ENCODE results near the gene ZNF594. TPM values are rescaled to one million over a fixed set of nuclear protein-coding genes. Genes with fewer than 3 reads are reported as not detected.
A peak's percentile ranks its signal among the peaks of the same experiment; 100 is the strongest.
"Not testable (repeated sequence)": the region's sequence is repeated elsewhere in the genome, so short reads cannot be mapped to it uniquely, and the experiment has no call there.

ZNF594 gene
- total RNA-seq, 1 donor = 8.7 TPM

GRCh38 chr17:5134571-5134970 is 57.1 kb downstream of the ZNF594 start:
- not testable (repeated sequence) for H3K4me3 ChIP-seq (ENCODE audit: insufficient read depth, low read length); H3K27me3 ChIP-seq (ENCODE audit: insufficient read depth, low read length); H3K36me3 ChIP-seq (ENCODE audit: insufficient read depth, low read length); H3K27ac ChIP-seq (ENCODE audit: low read depth, low read length); H3K4me1 ChIP-seq (ENCODE audit: insufficient read depth, low read length); H3K4me2 ChIP-seq (ENCODE audit: insufficient read depth, low read length); H2AFZ ChIP-seq (ENCODE audit: low read length); H3K9me3 ChIP-seq (ENCODE audit: low read depth, low read length); H3K79me2 ChIP-seq (ENCODE audit: insufficient read depth, low read length); DNase-seq (ENCODE audit: insufficient read length, low spot score, missing footprints); H4K20me1 ChIP-seq (ENCODE audit: insufficient read depth, low read length)

- H2AFZ ChIP-seq (ENCODE audit: low read length); H3K36me3 ChIP-seq (ENCODE audit: insufficient read depth, low read length); H3K4me3 ChIP-seq (ENCODE audit: insufficient read depth, low read length); H3K9me3 ChIP-seq (ENCODE audit: low read depth, low read length); H3K79me2 ChIP-seq (ENCODE audit: insufficient read depth, low read length); H3K4me1 ChIP-seq (ENCODE audit: insufficient read depth, low read length); H3K27me3 ChIP-seq (ENCODE audit: insufficient read depth, low read length); H4K20me1 ChIP-seq (ENCODE audit: insufficient read depth, low read length); H3K27ac ChIP-seq (ENCODE audit: low read depth, low read length); H3K4me2 ChIP-seq (ENCODE audit: insufficient read depth, low read length): not testable (repeated sequence)
- peak; percentile 48 for DNase-seq (ENCODE audit: insufficient read length, low spot score, missing footprints)
These were observed 57.7 kb downstream of the ZNF594 start for GRCh38 chr17:5133961-5134360.

- no peaks in the 10 kb centered on the region for H3K4me1 ChIP-seq (ENCODE audit: insufficient read depth, low read length)
- H3K79me2 ChIP-seq (ENCODE audit: insufficient read depth, low read length) = no peaks in the 10 kb centered on the region
- H3K4me3 ChIP-seq (ENCODE audit: insufficient read depth, low read length) = no peak overlapping the region
- no peaks in the 10 kb centered on the region for H3K9me3 ChIP-seq (ENCODE audit: low read depth, low read length)
- no peaks in the 10 kb centered on the region for H4K20me1 ChIP-seq (ENCODE audit: insufficient read depth, low read length)
- no peak overlapping the region for H2AFZ ChIP-seq (ENCODE audit: low read length)
- no peak overlapping the region for H3K4me2 ChIP-seq (ENCODE audit: insufficient read depth, low read length)
- peak; percentile 26 for DNase-seq (ENCODE audit: insufficient read length, low spot score, missing footprints)
- no peak for TF ChIP-seq CTCF (IDR thresholded peaks at IDR 0.05; ENCODE audit: extremely low read depth, low read depth, low read length)
- no peak overlapping the region for H3K27ac ChIP-seq (ENCODE audit: low read depth, low read length)
- no peaks in the 10 kb centered on the region for H3K36me3 ChIP-seq (ENCODE audit: insufficient read depth, low read length)
- H3K27me3 ChIP-seq (ENCODE audit: insufficient read depth, low read length) = no peaks in the 10 kb centered on the region
These were observed 58.4 kb downstream of the ZNF594 start for GRCh38 chr17:5133311-5133710.

GRCh38 chr17:5132503-5133225 is 59.0 kb downstream of the ZNF594 start:
- not testable (repeated sequence) for H3K79me2 ChIP-seq (ENCODE audit: insufficient read depth, low read length); H3K9me3 ChIP-seq (ENCODE audit: low read depth, low read length); H3K36me3 ChIP-seq (ENCODE audit: insufficient read depth, low read length); H2AFZ ChIP-seq (ENCODE audit: low read length); H3K4me1 ChIP-seq (ENCODE audit: insufficient read depth, low read length); H3K4me2 ChIP-seq (ENCODE audit: insufficient read depth, low read length); H3K27ac ChIP-seq (ENCODE audit: low read depth, low read length); H3K27me3 ChIP-seq (ENCODE audit: insufficient read depth, low read length); H4K20me1 ChIP-seq (ENCODE audit: insufficient read depth, low read length); H3K4me3 ChIP-seq (ENCODE audit: insufficient read depth, low read length)
- DNase-seq (ENCODE audit: insufficient read length, low spot score, missing footprints) = peak; percentile 62

GRCh38 chr17:5131799-5132502 is 59.7 kb downstream of the ZNF594 start:
- DNase-seq (ENCODE audit: insufficient read length, low spot score, missing footprints) = peak; percentile 54
- H2AFZ ChIP-seq (ENCODE audit: low read length); H4K20me1 ChIP-seq (ENCODE audit: insufficient read depth, low read length); H3K27me3 ChIP-seq (ENCODE audit: insufficient read depth, low read length); H3K36me3 ChIP-seq (ENCODE audit: insufficient read depth, low read length); H3K27ac ChIP-seq (ENCODE audit: low read depth, low read length); H3K79me2 ChIP-seq (ENCODE audit: insufficient read depth, low read length); H3K4me3 ChIP-seq (ENCODE audit: insufficient read depth, low read length); H3K4me2 ChIP-seq (ENCODE audit: insufficient read depth, low read length); H3K9me3 ChIP-seq (ENCODE audit: low read depth, low read length); H3K4me1 ChIP-seq (ENCODE audit: insufficient read depth, low read length): not testable (repeated sequence)

Data from osteoblast (primary cell).